ENCODE measurements around the gene PRR35.

Gene PRR35

GRCh38 chr16:576823-577201, 16.6 kb downstream of the PRR35 start:
- Histone ChIP-seq H3K36me3 (ENCODE audit: control insufficient read depth, low read length) (peaks cover 3% of the 10 kb centered on the region; the same call in 1 of the 2 replicates), H3K9me3 (ENCODE audit: control insufficient read depth, insufficient read depth, low read length) (no peaks in the 10 kb centered on the region), H3K4me2 (ENCODE audit: low read length) (no peak overlapping the region), H3F3A (ENCODE audit: control insufficient read depth, insufficient read depth) (no peaks in the 10 kb centered on the region), H4K20me1 (ENCODE audit: control insufficient read depth, insufficient read depth, low read depth, low read length) (no peaks in the 10 kb centered on the region), H3K27ac (ENCODE audit: low read depth, low read length) (no peak overlapping the region), H3K27me3 (ENCODE audit: control insufficient read depth, low read length) (no peaks in the 10 kb centered on the region), H3K4me1 (ENCODE audit: control insufficient read depth, low read length) (peaks cover 3% of the 10 kb centered on the region; the same call in 1 of the 2 replicates), H3K4me3 (ENCODE audit: low read length) (no peak overlapping the region), H3K79me2 (ENCODE audit: control insufficient read depth, low read length) (peaks cover 4% of the 10 kb centered on the region; the same call in 1 of the 2 replicates), H3K9me2 (replicated peaks; ENCODE audit: control insufficient read depth, low read length) (no peaks in the 10 kb centered on the region)
- TF ChIP-seq CTCF (IDR thresholded peaks at IDR 0.05; ENCODE audit: low read depth, low read length, poor library complexity, severe bottlenecking) (no peak), EZH2phosphoT487 (IDR thresholded peaks at IDR 0.05; ENCODE audit: borderline replicate concordance, low read length) (no peak)

DNA sequence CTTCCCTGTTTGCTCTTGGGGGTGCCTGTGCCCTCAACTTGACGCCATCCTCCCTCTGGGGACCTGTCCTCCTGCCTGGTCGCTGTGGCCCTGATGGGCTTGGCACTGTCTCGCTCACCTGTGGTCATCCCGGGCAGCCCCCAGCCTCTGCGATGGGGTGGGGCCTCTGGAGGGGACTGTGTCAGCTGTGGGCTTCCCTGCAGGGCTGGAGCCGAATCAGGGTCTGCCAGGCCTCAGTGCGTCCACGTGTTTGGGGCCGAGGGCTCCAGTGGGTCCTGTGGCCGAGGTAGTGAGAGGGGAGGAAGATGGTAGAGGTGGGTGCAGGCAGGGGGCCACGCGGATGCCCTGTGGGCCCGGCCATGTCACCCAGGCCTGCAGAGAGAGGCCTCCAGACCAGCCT, 17.6 kb downstream of the PRR35 start:
- Histone ChIP-seq H3K27me3 (ENCODE audit: control insufficient read depth, low read length) (no peaks in the 10 kb centered on the region), H3K27ac (ENCODE audit: low read depth, low read length) (no peak overlapping the region), H3K9me3 (ENCODE audit: control insufficient read depth, insufficient read depth, low read length) (no peaks in the 10 kb centered on the region), H3K4me1 (ENCODE audit: control insufficient read depth, low read length) (peaks cover 3% of the 10 kb centered on the region; the same call in 1 of the 2 replicates), H4K20me1 (ENCODE audit: control insufficient read depth, insufficient read depth, low read depth, low read length) (no peaks in the 10 kb centered on the region), H3K36me3 (ENCODE audit: control insufficient read depth, low read length) (peaks cover 3% of the 10 kb centered on the region; the same call in 1 of the 2 replicates), H3K79me2 (ENCODE audit: control insufficient read depth, low read length) (no peaks in the 10 kb centered on the region), H3K4me3 (ENCODE audit: low read length) (no peak overlapping the region), H3K9me2 (replicated peaks; ENCODE audit: control insufficient read depth, low read length) (no peaks in the 10 kb centered on the region), H3K4me2 (ENCODE audit: low read length) (no peak overlapping the region), H3F3A (ENCODE audit: control insufficient read depth, insufficient read depth) (no peaks in the 10 kb centered on the region)
- TF ChIP-seq CTCF (IDR thresholded peaks at IDR 0.05; ENCODE audit: low read depth, low read length, poor library complexity, severe bottlenecking) (no peak), EZH2phosphoT487 (IDR thresholded peaks at IDR 0.05; ENCODE audit: borderline replicate concordance, low read length) (no peak)

- H3K79me2 ChIP-seq (ENCODE audit: control insufficient read depth, low read length): no peaks in the 10 kb centered on the region
- H4K20me1 ChIP-seq (ENCODE audit: control insufficient read depth, insufficient read depth, low read depth, low read length): no peaks in the 10 kb centered on the region
- H3K27me3 ChIP-seq (ENCODE audit: control insufficient read depth, low read length): no peaks in the 10 kb centered on the region
- H3K4me3 ChIP-seq (ENCODE audit: low read length): no peak overlapping the region
- no peak overlapping the region for H3K27ac ChIP-seq (ENCODE audit: low read depth, low read length)
- no peak overlapping the region for H3K4me2 ChIP-seq (ENCODE audit: low read length)
- H3K4me1 ChIP-seq (ENCODE audit: control insufficient read depth, low read length): peaks cover 3% of the 10 kb centered on the region; the same call in 1 of the 2 replicates
- no peaks in the 10 kb centered on the region for H3F3A ChIP-seq (ENCODE audit: control insufficient read depth, insufficient read depth)
- TF ChIP-seq EZH2phosphoT487 (IDR thresholded peaks at IDR 0.05; ENCODE audit: borderline replicate concordance, low read length) (no peak), CTCF (IDR thresholded peaks at IDR 0.05; ENCODE audit: low read depth, low read length, poor library complexity, severe bottlenecking) (no peak)
- no peaks in the 10 kb centered on the region for H3K9me3 ChIP-seq (ENCODE audit: control insufficient read depth, insufficient read depth, low read length)
- peaks cover 3% of the 10 kb centered on the region; the same call in 1 of the 2 replicates for H3K36me3 ChIP-seq (ENCODE audit: control insufficient read depth, low read length)
- H3K9me2 ChIP-seq (replicated peaks; ENCODE audit: control insufficient read depth, low read length): no peaks in the 10 kb centered on the region
Measured at GRCh38 chr16:578232-578869, 18.2 kb downstream of the PRR35 start.

Measured in DOHH2 (cell line).